Erythroblast (primary cell): Measurements from ENCODE around the gene GPR52.

Experiments used
- GATA1 ChIP-seq: IDR thresholded peaks from 2 replicates; pipeline ENCODE4 v1.6.1; 2011; ENCODE audit warnings: low read depth, mild to moderate bottlenecking, control low read depth, low read length, moderate library complexity
- POLR2A ChIP-seq: IDR thresholded peaks from 2 replicates; pipeline ENCODE4 v1.6.1; 2011; ENCODE audit warnings: mild to moderate bottlenecking, low read length

- no peak for TF ChIP-seq POLR2A
- TF ChIP-seq GATA1, result no peak
Measured at GRCh38 chr1:174408146-174408545, 39.6 kb upstream of the GPR52 start.
